Kidney (tissue), 14 donors: ENCODE measurements around the gene ANO4. TPM values are rescaled to one million over a fixed set of nuclear protein-coding genes. Genes with fewer than 3 reads are reported as not detected.
A peak's percentile ranks its signal among the peaks of the same experiment; 100 is the strongest.

ENCODE experiments used
- DNase-seq, 5 donors: peaks; one replicate each; pipeline ENCODE4 v3.0.0-alpha.2; 2013 to 2020
- FAIRE-seq: peaks from 2 replicates; lab custom pipeline; 2012; peaks lifted over from hg19 to GRCh38; lab: Jason Lieb, UNC
- H3K27ac ChIP-seq, 2 donors: one replicate each; pipeline ENCODE4 v1.7.0; 2013; ENCODE audit warnings: low read depth in 2 of 2, low read length in 2 of 2, inconsistent platforms in 1 of 2
- H3K27me3 ChIP-seq: one replicate; pipeline ENCODE4 v1.7.1; 2013; ENCODE audit warnings: low read length, inconsistent platforms; ENCODE audit not compliant: control insufficient read depth, insufficient read depth
- H3K36me3 ChIP-seq, 3 donors: one replicate each; pipeline versions ENCODE4 v1.7.0 to v1.7.1; 2013; ENCODE audit warnings: low read length in 3 of 3, control low read depth in 1 of 3, inconsistent platforms in 1 of 3; ENCODE audit not compliant: insufficient read depth in 3 of 3, control insufficient read depth in 2 of 3
- H3K4me1 ChIP-seq, 3 donors: one replicate each; pipeline versions ENCODE4 v1.7.0 to v1.7.1; 2013; ENCODE audit warnings: low read length in 3 of 3, inconsistent platforms in 1 of 3, low read depth in 1 of 3; ENCODE audit not compliant: control insufficient read depth in 2 of 3, insufficient read depth in 2 of 3
- H3K4me3 ChIP-seq, 3 donors: one replicate each; pipeline versions ENCODE4 v1.7.0 to v1.8.1; 2013; ENCODE audit warnings: low read length in 3 of 3, control low read depth in 1 of 3, inconsistent platforms in 1 of 3
- H3K9ac ChIP-seq, 3 donors: one replicate each; pipeline versions ENCODE4 v1.7.0 to v1.7.1; 2013; ENCODE audit warnings: low read length in 3 of 3, control low read depth in 1 of 3, inconsistent platforms in 1 of 3
- H3K9me3 ChIP-seq, 3 donors: one replicate each; pipeline versions ENCODE4 v1.7.0 to v1.7.1; 2013; ENCODE audit warnings: low read length in 3 of 3, control low read depth in 1 of 3, inconsistent platforms in 1 of 3; ENCODE audit not compliant: control insufficient read depth in 2 of 3, insufficient read depth in 1 of 3
- intact Hi-C: fragments of 100-400 bp; cut with DNase I; formaldehyde crosslinking; loops from one replicate; pipeline ENCODE4 v1.11.1; 2022
- polyA plus RNA-seq: library from polyadenylated mRNA; stranded (reverse); fragments of 350-450 nt; fragmentation: Illumina TruSeq; extraction: RNeasy Lipid Tissue Mini Kit (QIAGEN cat#74804); gene quantifications from one replicate; pipeline ENCODE4 v1.2.3, GENCODE V29; 2014; ENCODE audit warnings: low read depth, low replicate concordance; ENCODE audit not compliant: insufficient read depth
- total RNA-seq: library from RNA; stranded (reverse); fragmentation: NEBNext Ultra II Directional; extraction: Animal tissue kit (Norgen Biotek cat#: 25700); gene quantifications from one replicate; pipeline ENCODE4 v1.2.1, GENCODE V29; 2021
- TF ChIP-seq, protein P1 (sequence below): IDR thresholded peaks from 3 replicates; pipeline ENCODE4 v1.5.1; 2012; ENCODE audit warnings: mild to moderate bottlenecking, moderate library complexity, borderline replicate concordance; ENCODE audit not compliant: insufficient read depth; ENCODE audit errors: extremely low read depth
- donor health status: control.
- donor health status: control.
- donor health status: control.
- donor health status: control.
- donor health status: control.
- donor health status: DM: yes; HTN: yes; CAD: no.
- donor health status: Normal renal cell carcinoma (clear cell type).

Gene ANO4
- total and polyA plus RNA-seq, 2 donors from 2014 or later, result 0.82 to 2.9 TPM

DNA sequence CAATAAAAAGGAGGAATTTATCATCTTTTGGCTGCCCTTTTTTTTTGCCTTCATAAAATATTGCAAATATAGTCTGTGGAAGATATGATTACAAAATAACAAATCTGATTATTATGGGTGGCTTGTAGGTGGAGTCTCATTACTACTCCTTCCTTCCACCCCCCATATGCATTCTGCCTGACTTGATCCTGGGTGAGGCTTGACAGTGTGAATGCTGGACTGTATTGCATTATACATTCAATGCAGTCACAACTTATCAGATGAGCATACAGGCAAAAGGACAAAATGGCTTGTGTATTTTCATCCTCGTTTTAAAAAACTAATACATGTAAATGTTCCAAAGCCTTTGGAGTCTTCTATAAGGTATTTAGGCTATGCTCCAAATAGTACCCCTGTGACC is 186.3 kb downstream of the ANO4 start:
- intact Hi-C loops, result no loop called here
- H3K36me3 ChIP-seq, result no peaks in the 10 kb centered on the region
- FAIRE-seq (no peak), DNase-seq (peak in 1 of 5 donors; percentile 12)
- H3K4me3 ChIP-seq, result no peak overlapping the region
- TF ChIP-seq, protein P1, sequence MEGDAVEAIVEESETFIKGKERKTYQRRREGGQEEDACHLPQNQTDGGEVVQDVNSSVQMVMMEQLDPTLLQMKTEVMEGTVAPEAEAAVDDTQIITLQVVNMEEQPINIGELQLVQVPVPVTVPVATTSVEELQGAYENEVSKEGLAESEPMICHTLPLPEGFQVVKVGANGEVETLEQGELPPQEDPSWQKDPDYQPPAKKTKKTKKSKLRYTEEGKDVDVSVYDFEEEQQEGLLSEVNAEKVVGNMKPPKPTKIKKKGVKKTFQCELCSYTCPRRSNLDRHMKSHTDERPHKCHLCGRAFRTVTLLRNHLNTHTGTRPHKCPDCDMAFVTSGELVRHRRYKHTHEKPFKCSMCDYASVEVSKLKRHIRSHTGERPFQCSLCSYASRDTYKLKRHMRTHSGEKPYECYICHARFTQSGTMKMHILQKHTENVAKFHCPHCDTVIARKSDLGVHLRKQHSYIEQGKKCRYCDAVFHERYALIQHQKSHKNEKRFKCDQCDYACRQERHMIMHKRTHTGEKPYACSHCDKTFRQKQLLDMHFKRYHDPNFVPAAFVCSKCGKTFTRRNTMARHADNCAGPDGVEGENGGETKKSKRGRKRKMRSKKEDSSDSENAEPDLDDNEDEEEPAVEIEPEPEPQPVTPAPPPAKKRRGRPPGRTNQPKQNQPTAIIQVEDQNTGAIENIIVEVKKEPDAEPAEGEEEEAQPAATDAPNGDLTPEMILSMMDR, result no peak
- no peak overlapping the region for H3K27ac ChIP-seq
- no peaks in the 10 kb centered on the region for H3K9me3 ChIP-seq
- no peaks in the 10 kb centered on the region for H3K4me1 ChIP-seq
- H3K9ac ChIP-seq, result no peak overlapping the region
- H3K27me3 ChIP-seq, result no peaks in the 10 kb centered on the region

DNA sequence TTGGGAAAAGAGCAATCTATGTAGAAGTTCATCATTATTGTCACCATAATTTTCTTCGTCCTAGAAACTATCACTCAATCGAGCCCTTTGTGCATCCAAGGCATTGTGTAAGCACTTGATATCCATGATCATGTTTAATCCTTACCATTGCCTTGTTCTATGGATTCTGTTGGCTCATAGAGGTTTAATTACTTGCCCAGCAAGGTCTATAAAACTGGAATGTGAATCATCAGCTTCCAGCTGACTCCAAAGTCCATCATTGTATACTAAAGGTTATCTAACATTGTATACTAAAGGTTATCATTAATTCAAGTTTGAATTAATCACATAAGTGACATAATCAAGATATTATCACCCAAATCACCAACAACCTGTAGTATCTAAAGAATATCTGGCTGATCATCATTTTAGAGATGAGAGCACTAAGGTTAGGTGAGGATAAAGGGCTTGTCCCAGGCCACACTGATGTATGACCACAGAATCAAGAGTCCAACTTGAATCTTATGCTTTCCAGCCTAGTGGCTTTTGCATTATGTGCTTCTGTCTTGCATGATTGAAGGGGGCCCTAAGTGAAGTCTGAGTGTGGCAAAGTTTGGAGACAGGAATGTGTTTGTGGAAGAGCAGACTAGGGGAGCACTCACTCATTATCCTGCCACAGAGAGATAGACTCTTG is 188.1 kb downstream of the ANO4 start:
- Histone ChIP-seq H3K4me3 (no peak overlapping the region), H3K9ac (no peak overlapping the region), H3K36me3 (no peaks in the 10 kb centered on the region), H3K9me3 (no peaks in the 10 kb centered on the region), H3K4me1 (peaks cover 0 to 4% (median 0%) of the 10 kb centered on the region in 3 donors), H3K27me3 (no peaks in the 10 kb centered on the region), H3K27ac (no peak overlapping the region)
- TF ChIP-seq, protein P1, result no peak
- intact Hi-C loops, result no loop called here
- FAIRE-seq, result no peak
- no peak for DNase-seq

DNA sequence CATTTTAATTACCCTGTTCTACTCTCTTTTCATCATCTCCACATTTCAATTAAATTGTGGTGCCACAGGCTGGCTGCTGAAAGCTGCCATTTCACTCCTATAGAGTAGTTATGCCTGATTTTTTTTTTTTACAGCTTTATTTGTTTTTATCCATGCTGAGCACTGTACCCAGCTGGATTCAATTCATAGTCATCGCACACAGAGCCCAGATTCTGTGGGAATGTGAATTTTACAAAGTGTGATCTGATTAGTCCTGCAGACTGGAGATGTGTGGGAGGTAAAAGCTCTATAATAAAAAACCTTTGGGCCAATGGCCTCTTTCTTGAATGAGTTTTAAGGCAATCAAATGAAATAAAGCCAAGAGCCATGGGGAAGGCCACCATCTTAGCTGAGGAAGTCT is 190.2 kb downstream of the ANO4 start:
- TF ChIP-seq, protein P1, result no peak
- no peaks in the 10 kb centered on the region for H3K27me3 ChIP-seq
- no peak overlapping the region for H3K27ac ChIP-seq
- H3K9me3 ChIP-seq, result no peaks in the 10 kb centered on the region
- DNase-seq, result peak in 1 of 5 donors; percentile 3
- H3K9ac ChIP-seq, result no peak overlapping the region
- H3K4me3 ChIP-seq, result no peak overlapping the region
- intact Hi-C loops, result no loop called here
- peaks cover 0 to 6% (median 0%) of the 10 kb centered on the region in 3 donors for H3K4me1 ChIP-seq
- FAIRE-seq, result no peak
- no peaks in the 10 kb centered on the region for H3K36me3 ChIP-seq
